GM12878 (cell line): ENCODE measurements around the gene AQP5. TPM values are rescaled to one million over a fixed set of nuclear protein-coding genes. Genes with fewer than 3 reads are reported as not detected.

Experiments used
- ATAC-seq: fragments of 200-7000 bp; cut with Tn5 transposase; 3 replicates; pipeline ENCODE4 v1.9.1; 2020; ENCODE audit warnings: mild to moderate bottlenecking, moderate library complexity
- BruUV-seq: library from RNA; stranded (reverse); fragments of 400-500 nt; replicated peaks from 2 replicates; lab custom pipeline; 2021; lab: Mats Ljungman, UMichigan
- CTCF ChIA-PET: fragments of 300-600 bp; sonication (Branson Sonifier 250); formaldehyde crosslinking; extraction: SDS; loops from one replicate; lab custom pipeline; 2021; ENCODE audit warnings: inconsistent platforms; lab: Yijun Ruan, JAX
- POLR2A ChIA-PET: fragments of 350-600 bp; formaldehyde crosslinking; extraction: SDS; loops from one replicate; lab custom pipeline; 2021; ENCODE audit warnings: inconsistent platforms; lab: Charles Lee
- RAD21 ChIA-PET: fragments of 300-600 bp; sonication (Branson Sonifier 250); formaldehyde crosslinking; loops from one replicate; lab custom pipeline; 2023; ENCODE audit warnings: antibody characterized with exemption; ENCODE audit not compliant: unreplicated experiment; lab: Charles Lee
- SMC1A ChIA-PET: fragments of 300-600 bp; sonication (Branson Sonifier 250); formaldehyde crosslinking; loops from one replicate; lab custom pipeline; 2023; ENCODE audit not compliant: unreplicated experiment, uncharacterized antibody; lab: Charles Lee
- DNase-seq: peaks from one replicate; pipeline ENCODE4 v3.0.0-alpha.2; 2011; ENCODE audit warnings: low read depth, low spot score
- FAIRE-seq: peaks from 3 replicates; lab custom pipeline; 2011; peaks lifted over from hg19 to GRCh38; lab: Jason Lieb, UNC
- H2AFZ ChIP-seq: 2 replicates; pipeline ENCODE4 v1.6.0; 2011; ENCODE audit warnings: low read depth, low read length, control low read depth; ENCODE audit not compliant: control insufficient read depth
- H3K27ac ChIP-seq: 2 replicates; pipeline ENCODE4 v1.5.1; 2011; ENCODE audit warnings: control low read depth; ENCODE audit not compliant: control insufficient read depth, insufficient read depth
- H3K27me3 ChIP-seq, 2 experiments: replicated peaks in 1 of 2; 2 replicates each; pipeline versions ENCODE4 v1.6.0 to v1.6.1; 2011; ENCODE audit warnings: low read length in 1 of 2; ENCODE audit not compliant: control insufficient read depth in 2 of 2, insufficient read depth in 2 of 2
- H3K36me3 ChIP-seq, 2 experiments: 2 replicates each; pipeline ENCODE4 v1.5.1; 2011; ENCODE audit warnings: low read length in 1 of 2; ENCODE audit not compliant: control insufficient read depth in 2 of 2, insufficient read depth in 2 of 2
- H3K4me1 ChIP-seq: 2 replicates; pipeline ENCODE4 v1.6.1; 2011; ENCODE audit warnings: mild to moderate bottlenecking, low read length, moderate library complexity, mixed read lengths; ENCODE audit not compliant: control insufficient read depth, insufficient read depth
- H3K4me2 ChIP-seq: 2 replicates; pipeline ENCODE4 v1.6.0; 2011; ENCODE audit warnings: control low read depth; ENCODE audit not compliant: control insufficient read depth, insufficient read depth
- H3K4me3 ChIP-seq: fragments of 200-600 bp; sonication (generic); 2 replicates; pipeline ENCODE4 v1.5.1; 2016
- H3K79me2 ChIP-seq: 2 replicates; pipeline ENCODE4 v1.6.0; 2011; ENCODE audit warnings: low read length; ENCODE audit not compliant: control insufficient read depth, insufficient read depth
- H3K9ac ChIP-seq: 2 replicates; pipeline ENCODE4 v1.8.0; 2011; ENCODE audit warnings: low read length, control low read depth, mixed read lengths; ENCODE audit not compliant: control insufficient read depth, insufficient read depth
- H3K9me3 ChIP-seq: replicated peaks from 3 replicates; pipeline ENCODE4 v1.5.1; 2011; ENCODE audit warnings: mild to moderate bottlenecking, low read length; ENCODE audit not compliant: control insufficient read depth, insufficient read depth
- H4K20me1 ChIP-seq: 2 replicates; pipeline ENCODE4 v1.6.0; 2011; ENCODE audit not compliant: control insufficient read depth, insufficient read depth
- CUX1 ChIP-seq: IDR thresholded peaks from 2 replicates; pipeline ENCODE4 v1.6.1; 2012; ENCODE audit warnings: improper control_type of control experiment, low read depth, low read length; ENCODE audit not compliant: insufficient replicate concordance
- E2F4 ChIP-seq: IDR thresholded peaks from 2 replicates; pipeline ENCODE4 v1.6.1; 2012; ENCODE audit warnings: low read depth, low read length, improper control_type of control experiment
- GABPA ChIP-seq: IDR thresholded peaks from 2 replicates; pipeline ENCODE4 v1.6.1; 2014; ENCODE audit warnings: antibody characterized with exemption, low read depth, mild to moderate bottlenecking, inconsistent platforms
- GATAD2B ChIP-seq: fragments of 450-650 bp; conservative IDR thresholded peaks from 2 replicates; pipeline ENCODE4 v1.6.1; 2017; ENCODE audit warnings: low read depth, mild to moderate bottlenecking, moderate library complexity
- KAT2A ChIP-seq: conservative IDR thresholded peaks from 2 replicates; pipeline ENCODE4 v1.6.1; 2011; ENCODE audit warnings: low read depth, low read length; ENCODE audit not compliant: control insufficient read depth
- MTA3 ChIP-seq: IDR thresholded peaks from 2 replicates; pipeline ENCODE4 v1.6.1; 2012; ENCODE audit warnings: low read length, inconsistent platforms, borderline replicate concordance
- RAD51 ChIP-seq: fragments of 450-650 bp; IDR thresholded peaks from 2 replicates; pipeline ENCODE4 v1.6.1; 2016; ENCODE audit warnings: moderate library complexity, mild to moderate bottlenecking, inconsistent platforms
- TCF7 ChIP-seq: IDR thresholded peaks from 2 replicates; pipeline ENCODE4 v1.6.1; 2014; ENCODE audit warnings: antibody characterized with exemption, borderline replicate concordance
- ZNF207 ChIP-seq: fragments of 450-650 bp; IDR thresholded peaks from 2 replicates; pipeline ENCODE4 v1.6.1; 2014; ENCODE audit warnings: antibody characterized with exemption, mild to moderate bottlenecking, borderline replicate concordance
- WGBS: methylation state at CpG from one replicate; pipeline ENCODE4 v1.1.6; 2016; ENCODE audit warnings: low lambda C conversion rate; ENCODE audit not compliant: insufficient replicate concordance, insufficient coverage; ENCODE audit errors: missing lambda C conversion rate; 5-methylcytosine and 5-hydroxymethylcytosine counted together
- in situ Hi-C: fragments of 300-500 bp; cut with MboI; formaldehyde crosslinking; loops from 9 replicates; pipeline ENCODE4 v1.14.3; 2018; ENCODE audit warnings: mixed read lengths
- intact Hi-C: fragments of 100-400 bp; cut with micrococcal nuclease; formaldehyde crosslinking; loops from one replicate; pipeline ENCODE4 v1.14.2; 2022; ENCODE audit not compliant: unreplicated experiment
- polyA plus RNA-seq, 11 experiments: library from polyadenylated mRNA; depleted of rRNA in 4 of 11; unstranded in 6 of 11; stranded (reverse) in 5 of 11; fragments of >200 nt; fragmentation: Nextera tagmentation in 4 of 11; fragmentation: Illumina TruSeq in 1 of 11; extraction: Ambion mirVana in 4 of 11; extraction: Trizol in 1 of 11; gene quantifications; 1 replicate in 1 of 11; 2 replicates in 10 of 11; pipeline versions ENCODE4 v1.2.1 to v1.2.3, GENCODE V29; 2011 to 2016; ENCODE audit warnings: inconsistent platforms in 2 of 11, missing spikeins in 2 of 11, low read depth in 1 of 11
- total RNA-seq, 4 experiments: library from RNA; depleted of rRNA in 3 of 4; stranded (reverse); fragments of >200 nt in 3 of 4; fragmentation: Illumina TruSeq in 1 of 4; extraction: Trizol in 1 of 4; gene quantifications; 2 replicates each; pipeline versions ENCODE4 v1.2.1 to v1.2.3, GENCODE V29; 2013 to 2021

The AQP5 gene
- total and polyA plus RNA-seq, 10 of the 15 experiments (the other 5 are each of a cell fraction or from before 2014, with no cell fraction given) = not detected

GRCh38 chr12:49939707-49940106 is 22.0 kb upstream of the AQP5 start:
- H3K4me2 ChIP-seq = no peak overlapping the region
- CTCF ChIA-PET = interaction anchor here (1.2 to 1.4 kb wide), 2 partner anchors 55 to 73 kb away, joined by 3 read pairs; no protein-coding TSS in a partner anchor
- in situ Hi-C loops = no loop called here
- no peaks in the 10 kb centered on the region for H3K9me3 ChIP-seq
- no peak overlapping the region for H3K4me3 ChIP-seq
- no peaks in the 10 kb centered on the region for H3K36me3 ChIP-seq
- no peaks in the 10 kb centered on the region for H3K79me2 ChIP-seq
- intact Hi-C loops = no loop called here
- WGBS = 82% methylated on average over 1 of the region's 1 CpG
- H4K20me1 ChIP-seq = no peaks in the 10 kb centered on the region
- RAD21 ChIA-PET = no interaction called here
- POLR2A ChIA-PET = interaction anchor here (0.5 kb wide), 1 partner anchor 63 kb away, joined by 5 read pairs; no protein-coding TSS in a partner anchor
- TF ChIP-seq E2F4 = no peak
- no peak for ATAC-seq
- no TSS peak for BruUV-seq
- no peak overlapping the region for H2AFZ ChIP-seq
- H3K27ac ChIP-seq = no peak overlapping the region
- FAIRE-seq = no peak
- no peaks in the 10 kb centered on the region for H3K27me3 ChIP-seq
- DNase-seq = no peak
- no peak overlapping the region for H3K9ac ChIP-seq
- no peaks in the 10 kb centered on the region for H3K4me1 ChIP-seq
- SMC1A ChIA-PET = no interaction called here

GRCh38 chr12:49941556-49942511 is 19.8 kb upstream of the AQP5 start:
- H3K79me2 ChIP-seq = no peaks in the 10 kb centered on the region
- DNase-seq (no peak), FAIRE-seq (no peak), ATAC-seq (no peak)
- H3K4me3 ChIP-seq = no peak overlapping the region
- in situ Hi-C loops (no loop called here), intact Hi-C loops (no loop called here)
- ChIA-PET RAD21 (no interaction called here), SMC1A (no interaction called here), POLR2A (interaction anchor here (0.5 kb wide), 1 partner anchor 723 kb away, joined by 7 read pairs; no protein-coding TSS in a partner anchor), CTCF (interaction anchor here (1.0 to 2.0 kb wide), 4 partner anchors 10 to 74 kb away, joined by 3 to 8 read pairs (median 3); no protein-coding TSS in a partner anchor)
- WGBS = 29% methylated on average over 13 of the region's 13 CpGs
- H3K4me1 ChIP-seq = no peaks in the 10 kb centered on the region
- H3K36me3 ChIP-seq = no peaks in the 10 kb centered on the region
- no peak overlapping the region for H3K27ac ChIP-seq
- H2AFZ ChIP-seq = no peak overlapping the region
- H4K20me1 ChIP-seq = no peaks in the 10 kb centered on the region
- no peaks in the 10 kb centered on the region for H3K9me3 ChIP-seq
- H3K9ac ChIP-seq = no peak overlapping the region
- H3K4me2 ChIP-seq = no peak overlapping the region
- BruUV-seq = no TSS peak
- no peaks in the 10 kb centered on the region for H3K27me3 ChIP-seq
- no peak for TF ChIP-seq CUX1
- TF ChIP-seq GATAD2B = no peak
- no peak for TF ChIP-seq ZNF207
- TF ChIP-seq KAT2A = no peak
- TF ChIP-seq MTA3 = no peak
- no peak for TF ChIP-seq RAD51
- no peak for TF ChIP-seq GABPA
- no peak for TF ChIP-seq TCF7
